ENCODE results near the gene GFI1. TPM values are rescaled to one million over a fixed set of nuclear protein-coding genes. Genes with fewer than 3 reads are reported as not detected.

Gene GFI1
- total and polyA plus RNA-seq, 2 experiments from 2014 or later: 0.21 TPM; not detected in 1

DNA sequence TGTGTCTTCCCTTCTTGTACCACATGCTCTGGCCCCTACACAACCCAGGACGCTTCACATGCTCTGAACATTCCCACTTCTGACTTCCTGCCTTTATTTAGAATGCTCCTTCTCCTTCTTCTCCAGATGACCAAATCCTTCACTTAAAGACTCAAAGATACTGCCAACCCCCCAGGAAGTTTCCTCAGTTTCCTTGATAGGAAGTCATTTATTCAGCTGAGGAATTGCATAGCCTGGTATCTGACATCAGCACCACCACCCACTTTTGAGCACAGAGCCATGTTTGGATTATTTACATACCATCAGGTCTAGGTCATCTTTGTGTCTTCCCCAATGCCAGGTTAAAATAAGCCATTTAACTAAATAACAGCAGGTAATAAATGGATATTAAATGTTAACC lies 42.4 kb downstream of the GFI1 start:
- H3K4me1 Mint-ChIP-seq: peaks cover 21% of the 10 kb centered on the region
- 0 out of 2 replicates have a peak overlapping the region, but pooled peaks have one; percentile 52 for H2AFZ ChIP-seq

DNA sequence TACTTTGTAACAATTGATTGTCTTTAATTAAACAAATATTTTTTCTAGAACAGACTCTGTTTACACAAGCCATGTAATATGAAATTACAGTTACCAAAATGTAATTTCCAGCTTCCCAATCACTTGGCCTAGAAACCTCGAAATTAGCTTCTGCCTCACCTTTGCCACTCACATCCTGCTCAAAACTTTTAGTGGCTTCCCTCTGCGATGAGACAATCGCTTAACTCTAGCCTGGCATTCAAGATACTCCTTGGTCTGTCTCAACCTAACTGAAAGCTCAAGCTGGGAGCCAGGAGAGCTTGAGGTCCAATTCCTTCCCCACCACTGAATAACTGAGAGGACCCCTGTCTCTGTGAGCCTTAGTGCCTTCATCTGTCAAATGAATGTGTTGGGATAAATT lies 42.8 kb downstream of the GFI1 start:
- Histone ChIP-seq H3F3A (replicated peaks; ENCODE audit: low read depth) (no peaks in the 10 kb centered on the region), H3K4me3 (no peak overlapping the region), H3K4me1 (ENCODE audit: insufficient read depth) (peaks cover 3% of the 10 kb centered on the region; the same call in 1 of the 2 replicates), H3K27ac (ENCODE audit: low read depth) (no peak overlapping the region), H3K27me3 (ENCODE audit: insufficient read depth) (no peaks in the 10 kb centered on the region), H3K9me2 (ENCODE audit: insufficient read depth) (no peaks in the 10 kb centered on the region), H4K20me1 (replicated peaks; ENCODE audit: insufficient read depth) (no peaks in the 10 kb centered on the region), H3K79me2 (replicated peaks; ENCODE audit: insufficient read depth) (no peaks in the 10 kb centered on the region), H3K36me3 (ENCODE audit: insufficient read depth) (no peaks in the 10 kb centered on the region; the same call in 1 of the 2 replicates), H2AFZ (0 out of 2 replicates have a peak overlapping the region, but pooled peaks have one; percentile 52), H3K4me2 (no peak overlapping the region)
- Mint-ChIP-seq H3K27me3 (ENCODE audit: insufficient read depth, low read depth, poor library complexity) (peaks cover 6% of the 10 kb centered on the region), H3K4me1 (peaks cover 21% of the 10 kb centered on the region), H3K4me3 (no peak overlapping the region), H3K36me3 (ENCODE audit: low read depth) (no peaks in the 10 kb centered on the region), H3K9me3 (no peaks in the 10 kb centered on the region), H3K27ac (no peak overlapping the region)
- DNase-seq (ENCODE audit: low spot score) (no peak), ATAC-seq (no peak)
- no peak for TF ChIP-seq EZH2 (IDR thresholded peaks at IDR 0.05; ENCODE audit: low read depth, unreplicated experiment)

More for the DNA sequence above, 42.4 kb downstream of the GFI1 start:
- no peaks in the 10 kb centered on the region for H4K20me1 ChIP-seq (replicated peaks; ENCODE audit: insufficient read depth)
- no peaks in the 10 kb centered on the region; the same call in 1 of the 2 replicates for H3K36me3 ChIP-seq (ENCODE audit: insufficient read depth)
- H3K27ac Mint-ChIP-seq: no peak overlapping the region
- H3K4me2 ChIP-seq: no peak overlapping the region
- TF ChIP-seq, protein P1, sequence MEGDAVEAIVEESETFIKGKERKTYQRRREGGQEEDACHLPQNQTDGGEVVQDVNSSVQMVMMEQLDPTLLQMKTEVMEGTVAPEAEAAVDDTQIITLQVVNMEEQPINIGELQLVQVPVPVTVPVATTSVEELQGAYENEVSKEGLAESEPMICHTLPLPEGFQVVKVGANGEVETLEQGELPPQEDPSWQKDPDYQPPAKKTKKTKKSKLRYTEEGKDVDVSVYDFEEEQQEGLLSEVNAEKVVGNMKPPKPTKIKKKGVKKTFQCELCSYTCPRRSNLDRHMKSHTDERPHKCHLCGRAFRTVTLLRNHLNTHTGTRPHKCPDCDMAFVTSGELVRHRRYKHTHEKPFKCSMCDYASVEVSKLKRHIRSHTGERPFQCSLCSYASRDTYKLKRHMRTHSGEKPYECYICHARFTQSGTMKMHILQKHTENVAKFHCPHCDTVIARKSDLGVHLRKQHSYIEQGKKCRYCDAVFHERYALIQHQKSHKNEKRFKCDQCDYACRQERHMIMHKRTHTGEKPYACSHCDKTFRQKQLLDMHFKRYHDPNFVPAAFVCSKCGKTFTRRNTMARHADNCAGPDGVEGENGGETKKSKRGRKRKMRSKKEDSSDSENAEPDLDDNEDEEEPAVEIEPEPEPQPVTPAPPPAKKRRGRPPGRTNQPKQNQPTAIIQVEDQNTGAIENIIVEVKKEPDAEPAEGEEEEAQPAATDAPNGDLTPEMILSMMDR (conservative IDR thresholded peaks at IDR 0.05; ENCODE audit: low read depth in 2 of 2): no peak
- H3K4me1 ChIP-seq (ENCODE audit: insufficient read depth): peaks cover 3% of the 10 kb centered on the region; the same call in 1 of the 2 replicates
- no peak overlapping the region for H3K27ac ChIP-seq (ENCODE audit: low read depth)
- H3K27me3 Mint-ChIP-seq (ENCODE audit: insufficient read depth, low read depth, poor library complexity): peaks cover 6% of the 10 kb centered on the region
- DNase-seq (ENCODE audit: low spot score) (no peak), ATAC-seq (no peak)
- no peak overlapping the region for H3K4me3 Mint-ChIP-seq
- H3K4me3 ChIP-seq: no peak overlapping the region
- no peaks in the 10 kb centered on the region for H3K9me2 ChIP-seq (ENCODE audit: insufficient read depth)
- no peaks in the 10 kb centered on the region for H3K27me3 ChIP-seq (ENCODE audit: insufficient read depth)
- no peaks in the 10 kb centered on the region for H3K79me2 ChIP-seq (replicated peaks; ENCODE audit: insufficient read depth)
- no peaks in the 10 kb centered on the region for H3K36me3 Mint-ChIP-seq (ENCODE audit: low read depth)
- H3K9me3 Mint-ChIP-seq: no peaks in the 10 kb centered on the region
- no peaks in the 10 kb centered on the region for H3F3A ChIP-seq (replicated peaks; ENCODE audit: low read depth)

DNA sequence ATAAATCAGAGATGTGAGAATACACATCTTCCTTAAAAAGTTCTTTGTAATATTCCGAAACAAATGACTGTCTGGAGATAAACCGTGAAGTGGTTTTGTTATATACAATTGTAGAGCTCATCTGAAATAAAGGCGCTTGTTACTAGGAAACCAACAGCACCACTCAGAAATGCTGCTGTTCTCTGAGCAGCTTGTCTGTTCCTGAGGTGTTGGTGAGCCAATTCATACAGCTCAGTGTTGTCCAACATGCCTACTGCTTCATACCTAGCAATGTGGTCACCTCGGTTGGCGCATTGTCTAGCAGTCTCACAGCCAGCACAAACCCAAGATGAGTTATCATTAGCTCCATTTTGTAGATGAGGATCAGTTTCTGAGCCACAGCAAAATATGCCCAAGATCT lies 44.4 kb downstream of the GFI1 start:
- DNase-seq (ENCODE audit: low spot score) (no peak), ATAC-seq (no peak)
- peak overlapping the region; percentile 36 for H3K4me3 ChIP-seq
- H3K36me3 ChIP-seq (ENCODE audit: insufficient read depth): no peaks in the 10 kb centered on the region
- H3K9me2 ChIP-seq (ENCODE audit: insufficient read depth): no peaks in the 10 kb centered on the region; the same call in 1 of the 2 replicates
- Mint-ChIP-seq H3K4me1 (peaks cover 16% of the 10 kb centered on the region), H3K36me3 (ENCODE audit: low read depth) (no peaks in the 10 kb centered on the region), H3K27me3 (ENCODE audit: insufficient read depth, low read depth, poor library complexity) (peaks cover 6% of the 10 kb centered on the region), H3K27ac (no peak overlapping the region), H3K9me3 (peaks cover 3% of the 10 kb centered on the region; the same call in 2 of the 3 replicates), H3K4me3 (no peak overlapping the region)
- no peaks in the 10 kb centered on the region for H3F3A ChIP-seq (replicated peaks; ENCODE audit: low read depth)
- H3K79me2 ChIP-seq (replicated peaks; ENCODE audit: insufficient read depth): no peaks in the 10 kb centered on the region
- peak overlapping the region; percentile 80 for H2AFZ ChIP-seq
- no peak overlapping the region for H3K27ac ChIP-seq (ENCODE audit: low read depth)
- H3K4me1 ChIP-seq (ENCODE audit: insufficient read depth): peaks cover 2% of the 10 kb centered on the region; the same call in 1 of the 2 replicates
- H4K20me1 ChIP-seq (replicated peaks; ENCODE audit: insufficient read depth): no peaks in the 10 kb centered on the region
- no peaks in the 10 kb centered on the region for H3K27me3 ChIP-seq (ENCODE audit: insufficient read depth)
- peak overlapping the region; percentile 58 for H3K4me2 ChIP-seq
- TF ChIP-seq POLR2AphosphoS5 (IDR thresholded peaks at IDR 0.05; ENCODE audit: low read depth) (no peak), NANOG (IDR thresholded peaks at IDR 0.05; ENCODE audit: borderline replicate concordance) (no peak), CREB1 (CRISPR knock-in tag; IDR thresholded peaks at IDR 0.05; ENCODE audit: low read depth) (no peak), JUNB (IDR thresholded peaks at IDR 0.05; ENCODE audit: unreplicated experiment) (no peak)
- TF ChIP-seq, protein P2, sequence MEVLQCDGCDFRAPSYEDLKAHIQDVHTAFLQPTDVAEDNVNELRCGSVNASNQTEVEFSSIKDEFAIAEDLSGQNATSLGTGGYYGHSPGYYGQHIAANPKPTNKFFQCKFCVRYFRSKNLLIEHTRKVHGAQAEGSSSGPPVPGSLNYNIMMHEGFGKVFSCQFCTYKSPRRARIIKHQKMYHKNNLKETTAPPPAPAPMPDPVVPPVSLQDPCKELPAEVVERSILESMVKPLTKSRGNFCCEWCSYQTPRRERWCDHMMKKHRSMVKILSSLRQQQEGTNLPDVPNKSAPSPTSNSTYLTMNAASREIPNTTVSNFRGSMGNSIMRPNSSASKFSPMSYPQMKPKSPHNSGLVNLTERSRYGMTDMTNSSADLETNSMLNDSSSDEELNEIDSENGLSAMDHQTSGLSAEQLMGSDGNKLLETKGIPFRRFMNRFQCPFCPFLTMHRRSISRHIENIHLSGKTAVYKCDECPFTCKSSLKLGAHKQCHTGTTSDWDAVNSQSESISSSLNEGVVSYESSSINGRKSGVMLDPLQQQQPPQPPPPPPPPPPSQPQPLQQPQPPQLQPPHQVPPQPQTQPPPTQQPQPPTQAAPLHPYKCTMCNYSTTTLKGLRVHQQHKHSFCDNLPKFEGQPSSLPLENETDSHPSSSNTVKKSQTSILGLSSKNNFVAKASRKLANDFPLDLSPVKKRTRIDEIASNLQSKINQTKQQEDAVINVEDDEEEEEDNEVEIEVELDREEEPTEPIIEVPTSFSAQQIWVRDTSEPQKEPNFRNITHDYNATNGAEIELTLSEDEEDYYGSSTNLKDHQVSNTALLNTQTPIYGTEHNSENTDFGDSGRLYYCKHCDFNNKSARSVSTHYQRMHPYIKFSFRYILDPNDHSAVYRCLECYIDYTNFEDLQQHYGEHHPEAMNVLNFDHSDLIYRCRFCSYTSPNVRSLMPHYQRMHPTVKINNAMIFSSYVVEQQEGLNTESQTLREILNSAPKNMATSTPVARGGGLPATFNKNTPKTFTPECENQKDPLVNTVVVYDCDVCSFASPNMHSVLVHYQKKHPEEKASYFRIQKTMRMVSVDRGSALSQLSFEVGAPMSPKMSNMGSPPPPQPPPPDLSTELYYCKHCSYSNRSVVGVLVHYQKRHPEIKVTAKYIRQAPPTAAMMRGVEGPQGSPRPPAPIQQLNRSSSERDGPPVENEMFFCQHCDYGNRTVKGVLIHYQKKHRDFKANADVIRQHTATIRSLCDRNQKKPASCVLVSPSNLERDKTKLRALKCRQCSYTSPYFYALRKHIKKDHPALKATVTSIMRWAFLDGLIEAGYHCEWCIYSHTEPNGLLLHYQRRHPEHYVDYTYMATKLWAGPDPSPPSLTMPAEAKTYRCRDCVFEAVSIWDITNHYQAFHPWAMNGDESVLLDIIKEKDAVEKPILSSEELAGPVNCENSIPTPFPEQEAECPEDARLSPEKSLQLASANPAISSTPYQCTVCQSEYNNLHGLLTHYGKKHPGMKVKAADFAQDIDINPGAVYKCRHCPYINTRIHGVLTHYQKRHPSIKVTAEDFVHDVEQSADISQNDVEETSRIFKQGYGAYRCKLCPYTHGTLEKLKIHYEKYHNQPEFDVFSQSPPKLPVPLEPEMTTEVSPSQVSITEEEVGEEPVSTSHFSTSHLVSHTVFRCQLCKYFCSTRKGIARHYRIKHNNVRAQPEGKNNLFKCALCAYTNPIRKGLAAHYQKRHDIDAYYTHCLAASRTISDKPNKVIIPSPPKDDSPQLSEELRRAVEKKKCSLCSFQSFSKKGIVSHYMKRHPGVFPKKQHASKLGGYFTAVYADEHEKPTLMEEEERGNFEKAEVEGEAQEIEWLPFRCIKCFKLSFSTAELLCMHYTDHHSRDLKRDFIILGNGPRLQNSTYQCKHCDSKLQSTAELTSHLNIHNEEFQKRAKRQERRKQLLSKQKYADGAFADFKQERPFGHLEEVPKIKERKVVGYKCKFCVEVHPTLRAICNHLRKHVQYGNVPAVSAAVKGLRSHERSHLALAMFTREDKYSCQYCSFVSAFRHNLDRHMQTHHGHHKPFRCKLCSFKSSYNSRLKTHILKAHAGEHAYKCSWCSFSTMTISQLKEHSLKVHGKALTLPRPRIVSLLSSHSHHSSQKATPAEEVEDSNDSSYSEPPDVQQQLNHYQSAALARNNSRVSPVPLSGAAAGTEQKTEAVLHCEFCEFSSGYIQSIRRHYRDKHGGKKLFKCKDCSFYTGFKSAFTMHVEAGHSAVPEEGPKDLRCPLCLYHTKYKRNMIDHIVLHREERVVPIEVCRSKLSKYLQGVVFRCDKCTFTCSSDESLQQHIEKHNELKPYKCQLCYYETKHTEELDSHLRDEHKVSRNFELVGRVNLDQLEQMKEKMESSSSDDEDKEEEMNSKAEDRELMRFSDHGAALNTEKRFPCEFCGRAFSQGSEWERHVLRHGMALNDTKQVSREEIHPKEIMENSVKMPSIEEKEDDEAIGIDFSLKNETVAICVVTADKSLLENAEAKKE (CRISPR knock-in tag; IDR thresholded peaks at IDR 0.05): no peak
